Natural killer cell (primary cell): ENCODE measurements around the gene C1orf50. TPM values are rescaled to one million over a fixed set of nuclear protein-coding genes. Genes with fewer than 3 reads are reported as not detected.

Experiments
- ATAC-seq, 3 donors: fragments of 150-1000 bp in 2 of 3; fragments of 200-7000 bp in 1 of 3; cut with Tn5 transposase; 1 replicate in 1 of 3; 2 replicates in 2 of 3; pipeline ENCODE4 v1.10.0; 2021; ENCODE audit warnings: mild to moderate bottlenecking in 2 of 3, moderate library complexity in 2 of 3
- DNase-seq, 2 donors: peaks; one replicate each; pipeline versions ENCODE4 v3.0.0 to v3.0.0-alpha.2; 2013 to 2021; ENCODE audit warnings: mixed read lengths in 1 of 2
- H3K27ac ChIP-seq: one replicate; pipeline ENCODE4 v1.5.1; 2013; ENCODE audit warnings: mild to moderate bottlenecking, low read length
- H3K27me3 ChIP-seq: one replicate; pipeline ENCODE4 v1.6.1; 2013; ENCODE audit warnings: low read length; ENCODE audit not compliant: control insufficient read depth, insufficient read depth
- H3K36me3 ChIP-seq: one replicate; pipeline ENCODE4 v1.6.1; 2013; ENCODE audit warnings: low read length; ENCODE audit not compliant: control insufficient read depth, insufficient read depth
- H3K4me1 ChIP-seq: one replicate; pipeline ENCODE4 v1.6.1; 2013; ENCODE audit warnings: low read length; ENCODE audit not compliant: control insufficient read depth, insufficient read depth
- H3K4me3 ChIP-seq: one replicate; pipeline ENCODE4 v1.5.1; 2013; ENCODE audit warnings: low read length
- H3K9me3 ChIP-seq: one replicate; pipeline ENCODE4 v1.6.1; 2013; ENCODE audit warnings: low read length; ENCODE audit not compliant: control insufficient read depth, insufficient read depth
- H3K27ac Mint-ChIP-seq, 2 donors: one replicate each; pipeline ENCODE4 v1.8.0; 2022; ENCODE audit warnings: mild to moderate bottlenecking in 2 of 2, mixed read lengths in 2 of 2, moderate library complexity in 1 of 2
- H3K27me3 Mint-ChIP-seq, 2 donors: one replicate each; pipeline ENCODE4 v1.8.0; 2022; ENCODE audit warnings: low read depth in 2 of 2, mixed read lengths in 2 of 2
- H3K36me3 Mint-ChIP-seq: one replicate; pipeline ENCODE4 v1.8.0; 2022; ENCODE audit warnings: mixed read lengths
- H3K4me1 Mint-ChIP-seq, 2 donors: one replicate each; pipeline ENCODE4 v1.8.0; 2022; ENCODE audit warnings: mixed read lengths in 2 of 2
- H3K4me3 Mint-ChIP-seq: one replicate; pipeline ENCODE4 v1.8.0; 2022; ENCODE audit warnings: mild to moderate bottlenecking, moderate library complexity, mixed read lengths
- H3K9me3 Mint-ChIP-seq, 2 donors: one replicate each; pipeline ENCODE4 v1.8.0; 2022; ENCODE audit warnings: mixed read lengths in 2 of 2
- CTCF ChIP-seq: fragments of 200-600 bp; IDR thresholded peaks from one replicate; pipeline ENCODE4 v1.8.0; 2022; ENCODE audit warnings: antibody characterized with exemption
- WGBS: methylation state at CpG from one replicate; pipeline ENCODE4 v1.1.7; 2013; ENCODE audit warnings: missing lambda C conversion rate; ENCODE audit not compliant: insufficient coverage; 5-methylcytosine and 5-hydroxymethylcytosine counted together
- intact Hi-C: fragments of 100-400 bp; cut with micrococcal nuclease; formaldehyde crosslinking; loops from one replicate; pipeline ENCODE4 v1.14.2; 2022
- total RNA-seq, 4 donors: library from RNA; stranded (reverse); fragments of 120-200 nt in 1 of 4; gene quantifications; one replicate each; pipeline versions ENCODE4 v1.2.3 to v1.2.4, GENCODE V29; 2013 to 2022

C1orf50 gene
- total RNA-seq, 3 donors from 2014 or later (not counting 1 experiment from before 2014, with no cell fraction given): 10.1 to 17.1 (median 12.7) TPM

GRCh38 chr1:42736152-42736551 lies 30.9 kb upstream of the C1orf50 start:
- H3K27ac ChIP-seq: no peak overlapping the region
- Mint-ChIP-seq H3K4me3 (no peak overlapping the region), H3K27me3 (no peaks in the 10 kb centered on the region), H3K9me3 (no peaks in the 10 kb centered on the region), H3K27ac (no peak overlapping the region), H3K4me1 (peaks cover 0 to 11% of the 10 kb centered on the region in 2 donors), H3K36me3 (no peaks in the 10 kb centered on the region)
- intact Hi-C loops: no loop called here
- H3K9me3 ChIP-seq: no peaks in the 10 kb centered on the region
- 71% methylated on average over 3 of the region's 4 CpGs for WGBS
- TF ChIP-seq CTCF: no peak
- H3K27me3 ChIP-seq: no peaks in the 10 kb centered on the region
- H3K36me3 ChIP-seq: no peaks in the 10 kb centered on the region
- DNase-seq: no peak
- ATAC-seq: no peak
- peaks cover 15% of the 10 kb centered on the region for H3K4me1 ChIP-seq
- H3K4me3 ChIP-seq: no peak overlapping the region

DNA sequence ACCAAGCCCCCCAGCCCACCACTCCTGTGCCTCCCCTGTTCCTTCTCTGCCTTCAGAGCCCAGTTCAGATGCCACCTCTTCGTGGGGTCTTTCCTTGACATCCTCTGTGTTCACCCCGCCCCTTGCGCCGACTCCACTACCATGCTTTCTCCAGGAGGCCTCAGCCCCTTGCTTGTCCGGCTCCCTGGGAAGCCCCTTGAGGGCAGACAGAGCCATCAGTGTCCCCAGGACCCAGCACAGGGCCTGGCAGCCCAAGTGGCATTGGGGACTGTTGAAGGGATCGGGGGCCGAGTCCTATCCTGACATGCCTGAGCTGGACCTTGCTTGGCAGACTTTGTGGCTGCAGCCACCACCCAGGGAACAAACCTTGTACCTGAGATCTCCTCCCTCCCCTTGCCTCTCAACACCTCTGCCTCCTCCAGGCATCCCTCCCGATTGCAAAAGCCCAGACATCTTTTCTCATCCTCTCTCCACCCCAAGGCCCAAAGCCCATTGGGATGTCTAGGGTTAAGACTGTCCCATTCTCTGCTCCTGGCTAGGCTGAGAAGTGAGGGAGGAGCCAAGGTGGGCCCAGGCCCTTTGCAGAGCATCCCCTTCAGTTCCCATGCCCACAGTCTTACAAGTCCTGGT lies 30.4 kb upstream of the C1orf50 start:
- ATAC-seq (no peak), DNase-seq (no peak)
- Histone ChIP-seq H3K36me3 (no peaks in the 10 kb centered on the region), H3K4me3 (no peak overlapping the region), H3K27me3 (no peaks in the 10 kb centered on the region), H3K9me3 (no peaks in the 10 kb centered on the region), H3K4me1 (peaks cover 15% of the 10 kb centered on the region), H3K27ac (no peak overlapping the region)
- Mint-ChIP-seq H3K27ac (no peak overlapping the region), H3K4me3 (no peak overlapping the region), H3K4me1 (peaks cover 0 to 11% of the 10 kb centered on the region in 2 donors), H3K36me3 (no peaks in the 10 kb centered on the region), H3K9me3 (no peaks in the 10 kb centered on the region), H3K27me3 (no peaks in the 10 kb centered on the region)
- intact Hi-C loops: no loop called here
- no peak for TF ChIP-seq CTCF
- WGBS: 89% methylated on average over 8 of the region's 8 CpGs

DNA sequence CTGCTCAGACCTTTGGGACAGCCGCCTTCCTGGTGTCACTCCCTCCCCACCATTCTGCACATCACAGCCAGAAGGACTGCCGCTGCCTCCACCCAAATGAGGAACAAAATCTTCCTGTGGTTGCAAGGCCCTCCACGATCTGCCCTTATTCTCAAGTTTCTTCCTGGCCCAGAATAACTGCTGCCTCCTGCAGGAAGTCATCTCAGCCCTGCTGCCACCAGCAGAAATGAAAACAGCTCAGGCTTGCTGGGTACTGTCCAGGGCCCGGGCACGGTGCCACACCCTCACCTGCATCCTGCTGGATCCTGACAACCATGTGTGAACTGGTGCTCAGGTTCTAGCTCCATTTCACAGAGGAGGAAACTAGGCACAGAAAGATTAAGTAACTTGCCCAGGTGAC lies 29.8 kb upstream of the C1orf50 start:
- H3K4me3 ChIP-seq: no peak overlapping the region
- no peaks in the 10 kb centered on the region for H3K9me3 ChIP-seq
- no peak overlapping the region for H3K4me3 Mint-ChIP-seq
- intact Hi-C loops: no loop called here
- no peaks in the 10 kb centered on the region for H3K9me3 Mint-ChIP-seq
- no peak overlapping the region for H3K27ac Mint-ChIP-seq
- H3K27me3 ChIP-seq: no peaks in the 10 kb centered on the region
- DNase-seq: peak in 1 of 2 donors; percentile 29
- TF ChIP-seq CTCF: no peak
- no peak overlapping the region for H3K27ac ChIP-seq
- no peaks in the 10 kb centered on the region for H3K27me3 Mint-ChIP-seq
- H3K4me1 Mint-ChIP-seq: peaks cover 0 to 11% of the 10 kb centered on the region in 2 donors
- 5% methylated on average over 5 of the region's 5 CpGs for WGBS
- no peaks in the 10 kb centered on the region for H3K36me3 Mint-ChIP-seq
- peaks cover 15% of the 10 kb centered on the region for H3K4me1 ChIP-seq
- ATAC-seq: no peak
- no peaks in the 10 kb centered on the region for H3K36me3 ChIP-seq
